HG03108 (cell line): ENCODE data around the gene MUC22.
"Not testable (repeated sequence)": the region's sequence is repeated elsewhere in the genome, so short reads cannot be mapped to it uniquely, and the experiment has no call there.

Experiments
- ATAC-seq: cut with Tn5 transposase; IDR thresholded peaks from one replicate; pipeline ENCODE4 v1.9.1; 2021; ENCODE audit warnings: moderate library complexity; ENCODE audit not compliant: unreplicated experiment

The MUC22 gene

GRCh38 chr6:31037169-31037568, 26.9 kb downstream of the MUC22 start:
- no peak for ATAC-seq

- no peak for ATAC-seq
Observed at GRCh38 chr6:31037682-31038081, 27.4 kb downstream of the MUC22 start.

- no peak for ATAC-seq
Observed at GRCh38 chr6:31038559-31038958, 28.3 kb downstream of the MUC22 start.

GRCh38 chr6:31040801-31041200, 30.5 kb downstream of the MUC22 start:
- ATAC-seq: no peak

GRCh38 chr6:31041372-31041974, 31.2 kb downstream of the MUC22 start:
- ATAC-seq: no peak

GRCh38 chr6:31042806-31043205, 32.5 kb downstream of the MUC22 start:
- no peak for ATAC-seq

- no peak for ATAC-seq
Observed at GRCh38 chr6:31048099-31048498, 37.8 kb downstream of the MUC22 start.

GRCh38 chr6:31049518-31049917, 39.2 kb downstream of the MUC22 start:
- ATAC-seq: no peak

- not testable (repeated sequence) for ATAC-seq
Observed at GRCh38 chr6:31053187-31053586, 42.9 kb downstream of the MUC22 start.

- ATAC-seq: no peak
Observed at GRCh38 chr6:31053873-31054272, 43.6 kb downstream of the MUC22 start.

GRCh38 chr6:31055441-31055840, 45.2 kb downstream of the MUC22 start:
- ATAC-seq: no peak

- no peak for ATAC-seq
Observed at GRCh38 chr6:31057426-31058003, 47.2 kb downstream of the MUC22 start.

GRCh38 chr6:31058128-31058894, 48.0 kb downstream of the MUC22 start:
- ATAC-seq: no peak

GRCh38 chr6:31060145-31060544, 49.9 kb downstream of the MUC22 start:
- ATAC-seq: no peak

GRCh38 chr6:31063906-31064435, 53.7 kb downstream of the MUC22 start:
- ATAC-seq: no peak

GRCh38 chr6:31065556-31065955, 55.3 kb downstream of the MUC22 start:
- ATAC-seq: no peak

- not testable (repeated sequence) for ATAC-seq
Observed at GRCh38 chr6:31067028-31067427, 56.8 kb downstream of the MUC22 start.

- not testable (repeated sequence) for ATAC-seq
Observed at GRCh38 chr6:31067891-31068668, 57.8 kb downstream of the MUC22 start.

GRCh38 chr6:31068669-31069340, 58.5 kb downstream of the MUC22 start:
- no peak for ATAC-seq

GRCh38 chr6:31070711-31071197, 60.5 kb downstream of the MUC22 start:
- no peak for ATAC-seq
